ENCODE data around the gene RFWD3. TPM values are rescaled to one million over a fixed set of nuclear protein-coding genes. Genes with fewer than 3 reads are reported as not detected.
A peak's percentile ranks its signal among the peaks of the same experiment; 100 is the strongest.

The RFWD3 gene
- polyA plus RNA-seq, 3 donors = 5.0 to 8.4 (median 8.4) TPM

DNA sequence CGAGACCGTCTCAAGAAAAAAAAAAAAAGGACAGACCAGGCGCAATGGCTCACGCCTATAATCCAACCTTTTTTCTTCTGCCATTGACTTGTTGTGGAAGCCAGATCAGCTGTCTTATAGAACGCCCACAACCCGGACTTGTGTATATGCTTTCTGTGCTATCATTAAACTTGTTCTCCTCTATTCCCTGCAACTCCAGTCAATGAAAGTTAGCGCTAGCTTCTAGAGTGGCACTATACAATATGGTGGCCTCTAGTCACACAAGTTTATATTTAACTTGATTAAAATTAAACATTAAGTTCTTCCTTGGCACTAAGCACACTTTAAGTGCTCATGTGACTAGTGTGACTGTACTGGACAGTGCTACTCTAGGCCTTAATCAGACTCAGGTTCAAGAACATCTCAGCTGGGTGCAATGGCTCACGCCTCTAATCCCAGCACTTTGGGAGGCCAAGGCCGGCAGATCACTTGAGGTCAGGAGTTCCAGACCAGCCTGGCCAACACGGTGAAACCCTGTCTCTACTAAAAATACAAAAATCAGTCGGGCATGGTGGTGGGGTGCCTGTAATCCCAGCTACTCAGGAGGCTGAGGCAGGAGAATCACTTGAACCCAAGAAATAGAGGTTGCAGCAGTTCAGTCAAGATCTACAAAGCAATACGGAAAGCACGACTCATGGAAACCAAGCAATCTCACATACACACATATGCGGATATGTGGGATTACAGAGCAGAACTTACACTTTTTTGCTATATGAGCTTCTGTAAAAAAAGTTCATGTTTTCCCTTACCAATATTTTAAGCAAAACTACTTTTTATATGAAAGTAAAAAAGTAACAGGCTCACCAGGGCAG is 41.0 kb downstream of the RFWD3 start:
- Histone ChIP-seq H2AFZ (ENCODE audit: insufficient read depth, low read depth, low read length, poor library complexity, severe bottlenecking) (no peak overlapping the region), H3K36me3 (replicated peaks in 1 of 2; ENCODE audit: control insufficient read depth in 1 of 2, insufficient read depth in 2 of 2, low read length in 2 of 2) (peaks cover 88 to 97% of the 10 kb centered on the region in 2 donors), H3K4me3 (replicated peaks in 1 of 3; ENCODE audit: low read depth in 2 of 3, low read length in 3 of 3) (no peak overlapping the region), H3K4me1 (ENCODE audit: control insufficient read depth in 1 of 2, insufficient read depth in 2 of 2, low read length in 2 of 2) (no peaks in the 10 kb centered on the region), H3K9ac (ENCODE audit: insufficient read depth, low read length, poor library complexity, severe bottlenecking) (no peak overlapping the region), H3K9me3 (replicated peaks in 1 of 2; ENCODE audit: control insufficient read depth in 1 of 2, insufficient read depth in 1 of 2, low read length in 2 of 2) (no peaks in the 10 kb centered on the region), H3K4me2 (replicated peaks; ENCODE audit: extremely low read depth, low read length, poor library complexity, severe bottlenecking) (no peak overlapping the region), H4K20me1 (ENCODE audit: insufficient read depth, low read length) (no peaks in the 10 kb centered on the region), H3K79me2 (ENCODE audit: insufficient read depth, low read length) (no peaks in the 10 kb centered on the region), H3K27me3 (ENCODE audit: control insufficient read depth in 2 of 2, insufficient read depth in 2 of 2, low read length in 2 of 2) (no peaks in the 10 kb centered on the region), H3K27ac (ENCODE audit: low read depth in 1 of 2, low read length in 2 of 2) (no peak overlapping the region)
- TF ChIP-seq, protein P1, sequence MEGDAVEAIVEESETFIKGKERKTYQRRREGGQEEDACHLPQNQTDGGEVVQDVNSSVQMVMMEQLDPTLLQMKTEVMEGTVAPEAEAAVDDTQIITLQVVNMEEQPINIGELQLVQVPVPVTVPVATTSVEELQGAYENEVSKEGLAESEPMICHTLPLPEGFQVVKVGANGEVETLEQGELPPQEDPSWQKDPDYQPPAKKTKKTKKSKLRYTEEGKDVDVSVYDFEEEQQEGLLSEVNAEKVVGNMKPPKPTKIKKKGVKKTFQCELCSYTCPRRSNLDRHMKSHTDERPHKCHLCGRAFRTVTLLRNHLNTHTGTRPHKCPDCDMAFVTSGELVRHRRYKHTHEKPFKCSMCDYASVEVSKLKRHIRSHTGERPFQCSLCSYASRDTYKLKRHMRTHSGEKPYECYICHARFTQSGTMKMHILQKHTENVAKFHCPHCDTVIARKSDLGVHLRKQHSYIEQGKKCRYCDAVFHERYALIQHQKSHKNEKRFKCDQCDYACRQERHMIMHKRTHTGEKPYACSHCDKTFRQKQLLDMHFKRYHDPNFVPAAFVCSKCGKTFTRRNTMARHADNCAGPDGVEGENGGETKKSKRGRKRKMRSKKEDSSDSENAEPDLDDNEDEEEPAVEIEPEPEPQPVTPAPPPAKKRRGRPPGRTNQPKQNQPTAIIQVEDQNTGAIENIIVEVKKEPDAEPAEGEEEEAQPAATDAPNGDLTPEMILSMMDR (IDR thresholded peaks at IDR 0.05) = no peak
- H3K4me1 Mint-ChIP-seq = no peaks in the 10 kb centered on the region
- H3K27me3 Mint-ChIP-seq (ENCODE audit: low read depth in 3 of 3) = no peaks in the 10 kb centered on the region
- H3K27ac Mint-ChIP-seq = peak overlapping the region in 4 of 7 donors; percentile 21 to 41 (median 28)
- no peaks in the 10 kb centered on the region for H3K9me3 Mint-ChIP-seq
- intact Hi-C loops (cut with micrococcal nuclease) = loop anchor here (10.0 kb wide), 2 partner anchors 121 to 151 kb away; no protein-coding TSS in a partner anchor
- DNase-seq = no peak
- peaks cover 88 to 96% of the 10 kb centered on the region in 2 donors for H3K36me3 Mint-ChIP-seq
- H3K4me3 Mint-ChIP-seq = no peak overlapping the region
- WGBS (ENCODE audit: insufficient coverage) = 100% methylated on average over 8 of the region's 14 CpGs

DNA sequence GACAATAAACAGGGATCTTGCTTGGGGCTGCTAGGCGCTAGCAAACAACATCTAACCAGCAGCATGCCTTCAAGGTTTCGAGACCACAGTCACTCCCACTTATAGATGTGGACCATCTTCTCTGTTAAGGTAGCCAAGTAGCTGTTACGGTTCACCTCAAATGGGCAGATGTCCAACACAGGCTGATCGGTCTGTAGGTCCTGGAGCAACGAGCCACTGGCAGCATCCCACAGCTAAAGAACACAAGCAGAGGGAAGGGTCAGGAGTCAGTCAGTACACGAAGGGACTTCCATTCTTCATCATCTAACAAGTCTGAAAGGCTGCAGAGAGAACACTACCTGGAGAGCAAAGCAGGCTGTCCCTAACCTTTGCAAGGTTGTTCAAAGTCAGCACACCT is 42.8 kb downstream of the RFWD3 start:
- Mint-ChIP-seq H3K27me3 (ENCODE audit: low read depth in 3 of 3) (no peaks in the 10 kb centered on the region), H3K4me3 (no peak overlapping the region), H3K9me3 (no peaks in the 10 kb centered on the region), H3K4me1 (no peaks in the 10 kb centered on the region), H3K27ac (peak overlapping the region in 1 of 7 donors; percentile 27), H3K36me3 (peaks cover 75 to 93% of the 10 kb centered on the region in 2 donors)
- no peaks in the 10 kb centered on the region for H4K20me1 ChIP-seq (ENCODE audit: insufficient read depth, low read length)
- DNase-seq = no peak
- 97% methylated on average over 4 of the region's 6 CpGs for WGBS (ENCODE audit: insufficient coverage)
- H3K4me1 ChIP-seq (ENCODE audit: control insufficient read depth in 1 of 2, insufficient read depth in 2 of 2, low read length in 2 of 2) = no peaks in the 10 kb centered on the region
- TF ChIP-seq, protein P1 (IDR thresholded peaks at IDR 0.05) = no peak
- H3K27ac ChIP-seq (ENCODE audit: low read depth in 1 of 2, low read length in 2 of 2) = no peak overlapping the region
- H3K36me3 ChIP-seq (replicated peaks in 1 of 2; ENCODE audit: control insufficient read depth in 1 of 2, insufficient read depth in 2 of 2, low read length in 2 of 2) = peaks cover 73 to 93% of the 10 kb centered on the region in 2 donors
- H2AFZ ChIP-seq (ENCODE audit: insufficient read depth, low read depth, low read length, poor library complexity, severe bottlenecking) = no peak overlapping the region
- no peak overlapping the region for H3K9ac ChIP-seq (ENCODE audit: insufficient read depth, low read length, poor library complexity, severe bottlenecking)
- H3K4me3 ChIP-seq (replicated peaks in 1 of 3; ENCODE audit: low read depth in 2 of 3, low read length in 3 of 3) = no peak overlapping the region
- intact Hi-C loops (cut with micrococcal nuclease) = loop anchor here (10.0 kb wide), 2 partner anchors 119 to 149 kb away; no protein-coding TSS in a partner anchor
- no peak overlapping the region for H3K4me2 ChIP-seq (replicated peaks; ENCODE audit: extremely low read depth, low read length, poor library complexity, severe bottlenecking)
- H3K9me3 ChIP-seq (replicated peaks in 1 of 2; ENCODE audit: control insufficient read depth in 1 of 2, insufficient read depth in 1 of 2, low read length in 2 of 2) = no peaks in the 10 kb centered on the region
- H3K27me3 ChIP-seq (ENCODE audit: control insufficient read depth in 2 of 2, insufficient read depth in 2 of 2, low read length in 2 of 2) = no peaks in the 10 kb centered on the region
- H3K79me2 ChIP-seq (ENCODE audit: insufficient read depth, low read length) = no peaks in the 10 kb centered on the region
